Stimulated activated CD8-positive, alpha-beta memory T cell treated with anti-CD3 and anti-CD28 coated beads, Interleukin-12 subunit alpha, Interleukin-12 subunit beta, amount 100 ng/mL, for 24 hours (primary cell): ENCODE measurements around the gene GSG1L.

Experiments
- DNase-seq: peaks from one replicate; pipeline ENCODE4 v3.0.0-alpha.2; 2020; ENCODE audit errors: extremely low read depth

GSG1L gene

DNA sequence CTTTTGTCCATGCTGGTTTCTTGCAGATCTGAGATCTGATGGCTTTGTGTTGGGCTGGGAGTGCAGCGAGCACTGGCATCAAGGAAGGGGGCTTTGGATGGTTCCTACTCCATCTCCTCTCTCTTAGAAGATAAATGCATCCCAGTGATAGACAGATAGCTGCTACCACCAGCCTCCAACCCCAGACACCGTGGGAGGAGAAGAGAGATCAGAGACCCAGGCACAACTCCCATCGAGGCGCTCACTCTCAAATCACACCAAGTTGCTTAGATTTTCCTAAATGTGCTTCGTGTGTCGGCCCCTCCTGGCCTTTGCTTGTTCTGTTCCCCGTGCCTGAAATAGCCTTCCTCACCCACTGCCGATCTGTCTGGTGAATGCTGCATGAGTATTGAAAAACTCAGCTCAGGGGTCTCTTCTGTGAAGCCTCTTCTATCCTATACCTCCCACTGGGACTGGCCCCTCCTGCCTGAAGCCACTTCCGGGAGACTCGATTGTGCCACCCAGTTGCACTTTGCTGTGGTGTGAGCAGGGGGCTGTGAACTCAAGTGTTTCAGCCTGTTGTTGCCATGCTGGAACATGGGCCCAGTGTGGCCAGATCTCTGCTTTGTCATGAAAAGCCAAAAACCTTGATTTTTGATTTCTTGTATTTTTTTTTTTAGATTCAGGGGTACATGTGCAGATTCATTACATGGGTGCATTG lies 242.7 kb downstream of the GSG1L start:
- no peak for DNase-seq

- no peak for DNase-seq
Measured at GRCh38 chr16:27819881-27820610, 243.5 kb downstream of the GSG1L start.

DNA sequence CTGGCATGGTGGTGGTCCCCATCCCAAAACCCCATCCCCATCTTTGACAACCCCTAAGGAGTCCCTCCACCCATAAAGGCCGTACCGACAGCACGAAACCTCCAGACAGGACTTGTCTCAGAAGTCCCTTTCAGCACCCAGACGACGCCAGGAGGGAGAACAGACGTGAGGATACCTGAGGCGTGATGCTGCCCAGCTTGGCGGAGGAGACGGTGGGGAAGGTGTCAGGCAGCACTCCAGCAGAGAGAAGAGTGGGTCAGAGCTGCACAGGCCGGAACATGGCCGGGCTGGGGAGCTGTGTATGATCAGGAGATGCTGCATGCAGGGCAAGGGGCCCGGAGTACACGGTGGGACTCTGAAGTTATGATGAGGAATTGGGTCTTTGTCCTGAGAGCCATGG lies 244.2 kb downstream of the GSG1L start:
- DNase-seq = no peak

GRCh38 chr16:27818246-27818645 lies 245.3 kb downstream of the GSG1L start:
- DNase-seq = no peak

- DNase-seq = no peak
Measured at GRCh38 chr16:27817038-27817437, 246.5 kb downstream of the GSG1L start.

DNA sequence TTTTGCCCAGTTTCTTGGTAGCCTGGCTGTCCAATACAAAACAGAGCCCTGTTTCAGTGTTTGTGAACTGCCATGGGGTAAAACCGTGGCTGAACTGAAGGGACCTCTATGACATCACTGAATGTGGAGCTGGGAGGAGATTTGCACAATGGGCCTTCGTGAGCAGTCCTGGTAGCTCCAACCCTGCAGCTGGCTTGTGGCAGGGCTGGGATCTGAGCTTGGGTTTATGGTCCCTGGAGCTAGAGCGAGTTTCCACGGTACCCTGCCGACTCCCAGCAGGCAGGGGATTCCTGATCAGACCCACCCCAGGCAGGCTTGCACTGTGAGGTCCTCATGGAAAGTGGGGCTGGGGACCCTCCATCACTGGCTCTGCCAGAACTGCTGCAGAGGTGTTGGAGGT lies 247.0 kb downstream of the GSG1L start:
- DNase-seq = no peak

GRCh38 chr16:27813591-27813990 lies 249.9 kb downstream of the GSG1L start:
- no peak for DNase-seq

- DNase-seq = no peak
Measured at GRCh38 chr16:27811881-27812280, 251.6 kb downstream of the GSG1L start.

GRCh38 chr16:27806986-27807385 lies 256.5 kb downstream of the GSG1L start:
- DNase-seq = no peak

GRCh38 chr16:27806388-27806787 lies 257.1 kb downstream of the GSG1L start:
- DNase-seq = no peak

DNA sequence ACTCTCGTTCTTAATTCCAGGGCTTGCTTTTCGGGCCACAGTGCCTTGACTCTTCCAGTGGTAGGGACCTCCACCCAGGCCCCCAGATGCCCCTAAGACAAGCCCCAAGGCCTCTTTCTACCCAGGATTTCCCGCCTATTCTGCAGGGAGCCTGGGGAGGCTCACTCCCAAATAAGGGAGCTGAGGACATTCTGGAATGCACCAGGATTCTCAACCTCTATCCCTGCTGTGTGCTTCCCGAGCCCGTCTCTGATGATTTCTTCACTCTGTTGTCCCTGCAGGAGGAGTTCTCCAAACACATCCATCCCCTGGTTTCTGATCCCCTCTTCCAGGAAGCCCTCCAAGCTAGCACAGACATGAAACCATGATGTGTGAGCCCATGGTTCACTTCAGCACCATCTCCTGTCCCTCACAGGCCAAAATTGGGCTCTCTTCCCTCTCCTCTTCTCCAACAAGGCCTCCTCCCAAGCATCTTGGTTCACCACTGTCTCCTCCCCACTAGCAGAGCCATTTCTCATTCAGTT lies 257.6 kb downstream of the GSG1L start:
- DNase-seq = no peak

GRCh38 chr16:27803775-27804549 lies 259.6 kb downstream of the GSG1L start:
- no peak for DNase-seq

DNA sequence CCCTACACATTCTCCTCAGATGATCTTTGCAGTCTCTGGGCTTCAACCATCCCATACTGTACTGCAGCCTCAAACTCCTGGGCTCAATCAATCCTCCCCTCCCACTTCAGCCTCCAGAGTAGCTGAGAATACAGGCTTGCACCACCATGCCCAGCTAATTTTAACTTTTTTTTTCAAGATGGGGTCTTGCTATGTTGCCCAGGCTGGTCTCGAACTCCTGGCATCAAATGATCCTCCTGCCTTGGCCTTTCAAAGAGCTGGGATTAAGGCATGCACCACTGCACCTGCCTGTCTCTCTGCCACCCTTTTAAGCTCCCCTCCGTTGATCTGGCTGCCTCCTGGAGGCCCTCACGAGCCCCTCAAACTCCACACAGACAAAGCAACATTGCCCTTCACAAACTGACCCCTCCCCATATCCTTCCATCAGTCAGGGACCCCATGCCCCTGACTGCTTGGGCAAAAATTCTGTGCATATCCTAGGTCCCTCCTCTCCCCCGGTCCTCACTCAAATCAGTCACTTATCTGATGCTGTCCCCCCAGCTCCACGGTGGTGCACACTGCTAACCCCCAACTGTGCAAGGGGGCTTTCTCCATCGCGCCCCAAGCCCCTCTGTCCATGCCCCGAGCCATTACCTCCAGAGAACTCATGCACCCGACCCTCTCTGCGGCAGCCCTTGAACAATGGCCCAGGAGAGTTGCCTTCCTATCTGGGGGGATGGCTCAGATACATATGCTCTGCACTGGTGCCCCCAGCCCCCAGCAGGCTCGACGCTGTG lies 260.7 kb downstream of the GSG1L start:
- no peak for DNase-seq

DNA sequence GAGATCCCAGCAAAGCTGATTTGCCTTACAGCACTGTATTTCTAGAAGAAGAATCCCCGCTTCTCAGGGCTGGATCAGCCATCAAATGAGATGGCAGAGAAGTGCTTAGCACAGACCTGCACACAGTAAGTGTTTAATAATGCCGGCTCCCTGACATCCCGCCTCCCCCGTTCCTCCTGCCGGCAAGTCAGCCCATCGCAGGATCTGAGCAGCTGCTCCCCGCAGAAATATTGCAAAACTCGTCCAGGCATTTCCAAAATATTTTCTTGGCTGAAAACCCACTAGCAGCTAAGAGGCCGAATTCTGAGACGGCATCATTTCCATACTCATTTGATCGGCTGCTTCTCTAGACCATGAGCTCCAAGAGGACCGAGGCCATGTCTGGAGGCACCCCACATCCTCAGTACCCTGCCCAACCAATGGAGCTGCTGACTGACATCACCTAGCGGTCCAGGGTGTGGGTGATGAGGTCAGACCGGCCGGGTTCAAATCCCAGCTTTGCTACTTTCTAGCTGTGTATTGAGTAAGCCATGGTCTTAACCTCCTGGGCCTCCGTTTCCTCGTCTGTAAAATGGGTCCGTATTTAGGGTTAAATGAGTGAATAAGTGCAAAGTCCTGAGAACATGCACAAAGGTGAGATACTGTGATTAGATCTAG lies 262.1 kb downstream of the GSG1L start:
- no peak for DNase-seq

GRCh38 chr16:27800817-27801216 lies 262.7 kb downstream of the GSG1L start:
- no peak for DNase-seq

DNA sequence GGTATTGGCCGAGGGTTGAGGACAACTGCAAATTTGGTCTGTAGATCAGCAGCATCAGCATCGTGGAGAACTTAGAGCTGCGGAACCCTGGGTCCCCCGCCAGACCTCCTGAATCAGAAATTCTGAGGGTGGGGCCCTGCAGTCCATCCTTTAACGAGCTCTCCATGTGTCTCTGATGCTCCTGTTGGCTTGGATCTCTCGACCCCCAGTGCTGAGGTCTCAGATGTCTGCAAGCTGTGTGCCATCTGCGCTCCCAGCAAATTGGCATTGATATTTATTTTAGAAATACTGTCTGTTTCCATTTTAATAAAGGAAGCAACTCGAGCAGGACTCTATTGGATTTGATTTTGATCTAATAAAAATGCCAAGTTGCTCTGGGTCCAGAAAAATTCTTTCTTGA lies 263.6 kb downstream of the GSG1L start:
- DNase-seq = no peak

- DNase-seq = no peak
Measured at GRCh38 chr16:27798241-27798640, 265.3 kb downstream of the GSG1L start.

DNA sequence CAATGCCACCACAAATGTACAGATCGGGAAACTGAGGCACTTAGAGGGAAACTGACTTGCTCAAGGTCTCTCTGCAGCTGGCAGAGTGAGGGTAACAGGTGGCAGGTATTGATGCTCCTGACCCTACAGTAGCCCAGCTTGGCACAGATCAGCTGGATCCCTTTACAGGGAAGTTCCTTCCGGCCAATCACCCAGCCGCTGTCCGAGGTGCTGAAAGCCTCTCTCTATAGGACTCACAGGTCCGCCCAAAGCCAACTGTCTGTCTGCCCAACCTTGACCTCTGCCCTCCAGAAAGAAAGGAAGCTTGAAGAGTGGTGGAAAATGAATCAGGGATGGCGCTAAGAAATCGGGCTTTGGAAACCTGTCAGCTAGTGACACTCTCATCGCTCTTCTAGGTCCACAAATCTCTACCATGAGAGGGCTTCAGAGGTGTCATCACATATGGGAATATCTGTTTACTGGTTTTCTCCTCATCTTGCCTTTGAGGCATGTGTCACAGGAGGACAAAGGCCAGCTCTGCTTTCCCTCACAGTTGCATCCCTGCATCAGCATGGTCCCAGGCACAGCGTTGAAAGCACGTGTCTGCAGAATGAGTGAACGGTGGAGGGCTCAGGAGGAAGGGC lies 267.4 kb downstream of the GSG1L start:
- no peak for DNase-seq

DNA sequence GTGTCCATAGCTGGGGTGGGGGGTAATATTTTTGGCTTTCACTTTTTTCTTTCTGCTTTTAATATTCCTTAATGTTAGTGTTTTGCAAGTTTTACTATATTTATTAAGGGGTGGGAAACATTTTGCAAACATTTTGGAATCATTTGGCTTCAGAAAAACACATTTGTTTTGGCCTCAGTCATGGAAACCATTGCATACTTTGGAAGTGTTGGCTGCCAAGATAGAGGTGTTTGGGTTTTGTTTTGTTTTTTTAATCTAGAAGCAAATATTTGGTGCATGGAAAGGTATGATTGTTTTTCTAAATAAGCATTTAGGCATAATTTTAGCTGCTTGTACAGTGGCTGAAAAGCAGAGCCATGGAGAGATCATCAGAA lies 270.3 kb downstream of the GSG1L start:
- DNase-seq = no peak

- DNase-seq = no peak
Measured at GRCh38 chr16:27792486-27793248, 270.8 kb downstream of the GSG1L start.
